COR-L47 (cell line): ENCODE data around the gene ORMDL2.
"Not testable (repeated sequence)": the region's sequence is repeated elsewhere in the genome, so short reads cannot be mapped to it uniquely, and the experiment has no call there.

Experiments
- DNase-seq: peaks from one replicate; lab custom pipeline; 2025; lab: John Stamatoyannopoulos, UW

ORMDL2 gene

DNA sequence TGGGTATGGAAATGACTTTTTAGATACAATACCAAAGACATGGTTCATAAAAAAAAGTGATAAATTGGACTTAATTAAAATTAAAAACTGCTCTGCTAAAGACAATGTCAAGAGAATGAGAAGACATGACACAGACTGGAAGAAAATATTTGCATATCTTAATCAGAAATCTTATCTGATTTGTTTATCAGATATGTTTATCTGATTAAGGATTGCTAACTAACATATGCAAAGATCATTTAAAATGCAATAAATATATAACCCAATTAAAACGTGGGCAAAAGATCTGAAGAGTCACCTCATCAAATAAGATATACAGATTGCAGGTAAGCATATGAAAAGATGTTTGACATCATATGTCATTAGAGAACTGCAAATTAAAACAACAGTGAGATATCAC lies 34.9 kb downstream of the ORMDL2 start:
- no peak for DNase-seq

GRCh38 chr12:55861396-55861795 lies 43.6 kb downstream of the ORMDL2 start:
- no peak for DNase-seq

GRCh38 chr12:55861871-55862270 lies 44.0 kb downstream of the ORMDL2 start:
- DNase-seq: no peak

DNA sequence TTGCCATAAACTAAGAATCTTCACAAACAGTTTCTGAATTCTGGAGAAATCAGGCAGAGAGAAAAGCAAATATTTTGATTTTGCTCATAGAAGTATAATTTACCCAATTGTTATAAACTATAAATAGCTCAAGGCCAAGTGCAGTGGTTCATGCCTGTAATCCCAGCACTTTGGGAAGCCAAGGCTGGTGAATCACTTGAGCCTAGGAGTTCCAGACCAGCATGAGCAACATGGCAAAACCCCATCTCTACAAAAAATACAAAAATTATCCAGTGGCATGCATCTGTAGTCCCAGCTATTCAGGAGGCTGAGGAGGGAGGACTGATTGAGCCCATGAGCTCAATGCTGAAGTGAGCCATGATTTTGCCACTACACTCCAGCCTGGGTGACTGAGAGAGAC lies 44.4 kb downstream of the ORMDL2 start:
- DNase-seq: no peak

DNA sequence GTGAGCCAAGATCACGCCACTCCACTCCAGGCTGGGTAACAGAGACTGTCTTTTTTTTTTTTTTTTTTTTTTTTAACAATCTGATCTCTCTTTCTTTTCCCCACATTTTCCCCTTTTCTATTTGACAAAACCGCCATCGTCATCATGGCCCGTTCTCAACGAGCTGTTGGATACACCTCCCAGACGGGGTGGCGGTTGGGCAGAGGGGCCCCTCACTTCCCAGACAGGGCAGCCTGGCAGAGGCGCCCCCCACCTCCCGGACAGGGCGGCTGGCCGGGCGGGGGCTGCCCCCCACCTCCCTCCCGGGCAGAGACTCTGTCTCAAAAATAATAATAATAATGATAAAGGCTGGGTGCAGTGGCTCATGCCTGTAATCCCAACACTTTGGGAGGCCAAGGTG lies 45.1 kb downstream of the ORMDL2 start:
- DNase-seq: not testable (repeated sequence)

DNA sequence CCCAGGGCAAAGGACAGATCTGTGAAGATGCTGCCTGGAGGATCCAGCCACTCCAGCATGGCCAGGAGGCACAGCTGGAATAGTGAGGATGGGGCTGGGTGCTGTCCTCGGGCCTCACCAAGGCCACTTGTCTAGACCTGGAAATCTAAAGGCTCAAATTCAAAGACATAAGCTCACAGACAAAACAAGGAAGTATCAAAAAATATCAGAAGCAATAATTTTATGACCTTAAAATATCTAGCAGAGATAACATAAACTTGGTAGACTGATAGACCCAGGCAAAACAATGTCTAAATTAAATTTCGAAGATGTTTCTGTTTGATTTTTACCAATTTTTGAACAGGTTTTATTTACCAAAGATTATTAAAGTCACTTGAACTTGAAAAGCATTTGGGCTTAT lies 47.5 kb downstream of the ORMDL2 start:
- no peak for DNase-seq

DNA sequence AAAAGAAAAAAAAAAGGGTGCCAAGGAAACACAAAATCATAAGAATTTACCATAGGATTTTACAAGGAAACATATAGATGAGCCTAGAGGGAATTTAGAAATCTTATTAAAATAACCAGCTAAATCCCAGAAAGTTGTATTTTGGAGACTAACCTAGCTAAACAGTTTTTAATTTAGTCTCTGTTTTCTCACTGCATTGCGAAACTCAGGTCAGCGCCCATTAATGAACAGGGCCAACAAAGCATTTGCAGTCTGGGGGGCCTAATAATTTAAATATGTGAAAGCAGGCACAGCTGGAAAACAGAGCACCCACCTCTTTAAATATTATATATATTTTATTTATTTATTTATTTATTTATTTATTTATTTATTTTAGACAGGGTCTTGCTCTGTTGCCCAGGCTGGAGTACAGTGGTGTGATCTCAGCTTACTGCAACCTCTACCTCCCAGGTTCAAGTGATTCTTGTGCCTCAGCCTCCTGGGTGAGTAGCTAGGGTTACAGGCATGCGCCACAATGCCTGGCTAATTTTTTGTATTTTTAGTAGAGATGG lies 48.7 kb downstream of the ORMDL2 start:
- DNase-seq: not testable (repeated sequence)
